ENCODE measurements around the gene ANKK1.

Gene ANKK1, protein sequence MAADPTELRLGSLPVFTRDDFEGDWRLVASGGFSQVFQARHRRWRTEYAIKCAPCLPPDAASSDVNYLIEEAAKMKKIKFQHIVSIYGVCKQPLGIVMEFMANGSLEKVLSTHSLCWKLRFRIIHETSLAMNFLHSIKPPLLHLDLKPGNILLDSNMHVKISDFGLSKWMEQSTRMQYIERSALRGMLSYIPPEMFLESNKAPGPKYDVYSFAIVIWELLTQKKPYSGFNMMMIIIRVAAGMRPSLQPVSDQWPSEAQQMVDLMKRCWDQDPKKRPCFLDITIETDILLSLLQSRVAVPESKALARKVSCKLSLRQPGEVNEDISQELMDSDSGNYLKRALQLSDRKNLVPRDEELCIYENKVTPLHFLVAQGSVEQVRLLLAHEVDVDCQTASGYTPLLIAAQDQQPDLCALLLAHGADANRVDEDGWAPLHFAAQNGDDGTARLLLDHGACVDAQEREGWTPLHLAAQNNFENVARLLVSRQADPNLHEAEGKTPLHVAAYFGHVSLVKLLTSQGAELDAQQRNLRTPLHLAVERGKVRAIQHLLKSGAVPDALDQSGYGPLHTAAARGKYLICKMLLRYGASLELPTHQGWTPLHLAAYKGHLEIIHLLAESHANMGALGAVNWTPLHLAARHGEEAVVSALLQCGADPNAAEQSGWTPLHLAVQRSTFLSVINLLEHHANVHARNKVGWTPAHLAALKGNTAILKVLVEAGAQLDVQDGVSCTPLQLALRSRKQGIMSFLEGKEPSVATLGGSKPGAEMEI

DNA sequence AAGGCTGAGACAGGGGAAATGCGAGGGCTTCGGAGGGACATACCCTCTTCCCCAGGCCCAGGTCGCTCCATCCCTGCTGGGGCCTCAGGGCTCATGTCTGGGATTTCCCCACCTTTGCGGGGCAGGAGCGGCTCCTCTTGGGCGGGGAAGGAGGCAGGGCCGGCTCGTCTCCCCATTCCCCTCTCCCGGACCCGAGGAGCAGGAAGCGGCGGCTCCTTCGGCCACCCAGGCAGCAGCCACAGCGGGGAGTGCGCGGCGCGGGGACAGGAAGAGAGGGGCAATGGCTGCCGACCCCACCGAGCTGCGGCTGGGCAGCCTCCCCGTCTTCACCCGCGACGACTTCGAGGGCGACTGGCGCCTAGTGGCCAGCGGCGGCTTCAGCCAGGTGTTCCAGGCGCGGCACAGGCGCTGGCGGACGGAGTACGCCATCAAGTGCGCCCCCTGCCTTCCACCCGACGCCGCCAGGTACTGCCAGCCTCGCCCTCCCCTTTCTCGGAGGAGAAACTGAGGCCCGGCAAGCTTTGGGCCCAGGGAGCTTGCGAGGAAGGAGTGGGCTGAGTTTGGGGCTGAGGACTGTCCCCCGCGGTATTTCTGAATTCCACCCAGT lies at the start of gene ANKK1:
TSS of gene ANKK1 (plus strand) at position 175 of the 607 bp plus-strand sequence. CDS start at position 281, 106 bp downstream.
- DNase-seq: no peak

DNA sequence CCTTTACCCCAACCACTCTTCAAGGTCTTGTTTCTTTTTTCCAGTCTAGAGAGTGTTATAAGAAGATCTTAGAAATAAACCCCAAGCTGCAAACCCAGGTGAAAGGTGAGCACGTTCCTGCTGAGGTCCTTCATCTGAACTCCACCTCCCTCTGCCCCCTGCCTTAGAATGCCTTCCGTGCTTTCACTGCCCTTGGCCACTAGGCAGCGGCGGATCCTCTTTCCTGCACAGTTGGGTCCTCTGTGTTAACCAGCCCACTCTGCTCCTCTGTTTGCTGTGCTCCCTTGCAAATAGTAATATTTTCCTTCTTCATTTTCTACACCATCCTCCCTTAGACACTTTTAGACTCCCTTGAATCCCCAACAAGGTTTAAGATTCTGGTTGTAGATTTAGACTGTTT lies 48.8 kb upstream of the ANKK1 start:
- no peak for DNase-seq

DNA sequence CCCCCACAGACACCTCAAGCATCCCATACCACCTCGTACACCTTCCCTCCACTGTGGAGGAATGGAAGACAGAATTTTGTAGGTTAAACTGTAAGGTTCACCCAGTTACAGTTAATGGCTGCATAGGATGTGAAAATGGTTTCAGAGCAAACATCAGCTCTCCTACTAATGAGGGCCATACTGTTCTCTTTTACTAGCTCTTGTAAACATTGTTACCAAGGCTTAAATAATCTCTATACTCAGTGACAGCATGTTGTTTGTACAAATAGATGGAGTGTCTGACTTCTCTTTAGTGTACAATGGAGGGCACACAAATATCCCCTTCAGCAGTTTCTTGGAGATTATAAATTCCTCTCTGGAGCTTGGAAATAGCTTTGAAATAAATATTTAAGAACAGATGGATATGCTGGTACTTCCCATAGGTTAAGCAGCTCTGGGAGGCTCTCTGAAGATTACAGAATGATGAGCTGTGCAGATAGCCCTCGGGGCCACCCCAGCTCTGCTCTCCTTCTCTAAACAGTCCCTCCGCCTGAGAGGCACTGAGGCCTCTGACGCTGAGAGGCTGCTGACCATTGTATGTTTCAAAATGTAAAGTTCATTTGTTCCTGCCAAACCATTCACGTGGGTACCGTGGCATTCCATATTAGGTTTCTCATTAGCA lies 47.5 kb upstream of the ANKK1 start:
- no peak for DNase-seq

DNA sequence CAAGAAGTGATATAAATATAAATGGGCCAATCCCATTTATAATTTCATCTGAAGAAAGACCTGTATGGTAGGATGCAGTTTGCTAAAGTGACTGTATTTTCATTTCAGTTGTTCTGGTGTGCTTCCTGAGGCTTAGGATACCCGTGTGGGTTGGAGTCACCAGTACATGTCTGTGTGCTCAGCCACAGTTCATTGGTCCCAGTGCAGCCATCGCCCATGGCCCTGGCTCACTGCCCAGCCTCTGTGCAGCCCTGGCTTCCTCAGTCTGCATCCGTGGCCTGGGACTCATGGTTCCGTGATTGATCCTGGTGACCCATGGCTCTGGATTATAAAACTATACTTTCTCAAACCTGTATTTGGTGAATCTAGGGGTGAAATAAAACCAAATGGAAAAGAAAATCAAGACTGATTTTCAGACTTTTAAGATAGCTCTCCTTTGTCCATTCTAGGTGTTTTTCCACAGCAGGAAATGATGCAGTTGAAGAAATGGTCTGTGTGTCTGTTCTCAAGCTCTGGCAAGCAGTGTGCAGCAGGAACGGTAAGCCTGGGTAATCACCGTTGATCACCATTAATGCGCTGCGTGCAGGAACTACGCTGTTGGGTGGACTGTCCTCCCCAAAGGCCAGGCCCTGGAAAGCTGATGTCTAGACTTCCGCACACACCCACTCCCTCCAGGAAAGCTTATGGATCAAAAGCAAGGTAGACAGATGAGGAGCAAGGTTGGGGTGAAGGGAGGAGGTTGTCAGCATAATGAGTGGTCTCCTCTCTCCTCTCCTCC lies 46.0 kb upstream of the ANKK1 start:
- DNase-seq: no peak

DNA sequence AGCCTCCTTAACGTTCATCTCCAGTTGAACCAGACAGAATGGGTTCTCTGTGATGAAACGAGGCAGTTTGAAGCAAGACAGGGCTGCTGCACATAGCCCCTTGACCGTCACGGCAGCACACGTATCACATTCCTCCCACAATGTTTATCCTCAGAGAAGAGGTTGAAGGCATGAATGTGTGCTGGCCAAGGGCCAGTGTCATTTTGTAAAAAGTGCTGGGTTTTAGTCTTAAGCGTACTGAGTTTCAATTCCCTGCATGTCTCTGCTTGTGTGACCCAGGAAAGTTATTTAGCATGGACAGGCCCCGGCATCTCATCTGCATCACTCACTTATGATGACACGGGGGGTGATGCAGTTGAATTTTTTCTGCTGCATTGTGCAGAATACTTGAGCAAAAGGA lies 41.6 kb upstream of the ANKK1 start:
- DNase-seq: no peak

DNA sequence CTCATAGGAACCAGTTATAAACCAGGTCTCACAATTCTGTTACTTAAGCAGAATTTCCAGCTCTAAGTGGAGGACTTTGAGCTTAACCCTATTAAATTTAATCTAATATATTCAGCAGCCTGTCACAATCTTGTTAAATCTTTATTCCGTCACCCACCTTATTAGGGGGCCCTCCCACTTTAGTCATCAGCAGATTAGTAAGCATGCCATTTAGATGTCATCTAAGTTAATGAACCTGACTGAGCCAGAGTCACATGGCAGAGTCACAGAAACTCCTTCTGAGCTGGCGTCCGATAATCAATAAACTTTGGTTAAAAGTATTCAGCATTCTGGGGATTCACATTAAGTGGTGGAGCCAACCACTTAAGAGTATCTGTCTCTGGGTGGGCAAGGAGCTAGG lies 38.1 kb upstream of the ANKK1 start:
- no peak for DNase-seq

DNA sequence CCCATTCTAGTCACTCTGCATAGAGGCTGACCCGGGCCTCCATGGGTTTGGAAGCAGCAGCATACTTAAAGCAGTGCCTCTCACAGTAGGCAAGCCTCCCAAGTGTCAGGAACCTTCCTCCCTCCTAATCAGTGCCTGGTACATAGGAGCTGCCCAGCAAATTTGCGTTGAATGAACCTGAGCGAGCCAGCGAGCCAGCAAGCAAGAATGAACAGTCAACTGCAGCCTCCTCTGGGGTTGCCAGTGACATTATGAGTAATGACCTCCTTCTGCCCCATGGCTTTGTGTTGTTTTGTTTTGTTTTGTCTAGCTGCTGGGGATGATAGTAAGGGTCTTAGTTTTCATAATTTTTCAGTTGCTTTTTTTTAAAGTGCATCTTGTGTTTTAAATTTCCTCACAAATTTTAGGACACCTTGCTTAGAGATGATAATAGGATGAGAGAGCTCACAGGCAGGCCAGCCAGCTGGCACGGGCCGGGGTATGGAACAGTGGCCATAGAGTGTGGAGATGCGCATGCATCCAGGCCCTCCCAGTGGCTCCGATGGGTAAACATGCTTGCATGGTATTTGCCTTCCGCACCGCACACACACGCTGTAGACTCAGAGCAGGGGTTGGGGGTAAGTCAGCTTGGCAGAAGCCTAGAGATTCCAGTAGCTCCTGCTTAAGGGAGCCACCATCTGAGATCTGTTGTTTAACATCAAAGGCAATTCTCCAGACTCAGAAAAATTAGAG lies 37.1 kb upstream of the ANKK1 start:
- DNase-seq: no peak

DNA sequence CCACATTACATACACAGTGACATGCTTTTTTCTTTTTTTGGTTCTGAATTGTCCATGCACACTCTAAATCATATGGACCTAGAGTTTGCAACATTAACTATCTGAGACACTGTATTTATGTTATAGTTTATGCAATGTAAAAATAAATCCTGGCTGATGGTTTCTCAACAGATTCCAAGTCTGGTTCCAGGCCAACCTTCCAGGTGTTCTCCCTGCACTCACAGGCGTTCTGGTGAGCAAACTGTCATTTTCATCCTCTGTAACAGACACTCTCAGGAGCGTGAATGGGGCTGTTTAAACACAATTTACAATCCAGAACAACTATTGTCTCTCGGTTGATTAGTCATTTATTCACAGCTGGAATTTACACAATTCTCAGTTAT lies 36.5 kb upstream of the ANKK1 start:
- no peak for DNase-seq

DNA sequence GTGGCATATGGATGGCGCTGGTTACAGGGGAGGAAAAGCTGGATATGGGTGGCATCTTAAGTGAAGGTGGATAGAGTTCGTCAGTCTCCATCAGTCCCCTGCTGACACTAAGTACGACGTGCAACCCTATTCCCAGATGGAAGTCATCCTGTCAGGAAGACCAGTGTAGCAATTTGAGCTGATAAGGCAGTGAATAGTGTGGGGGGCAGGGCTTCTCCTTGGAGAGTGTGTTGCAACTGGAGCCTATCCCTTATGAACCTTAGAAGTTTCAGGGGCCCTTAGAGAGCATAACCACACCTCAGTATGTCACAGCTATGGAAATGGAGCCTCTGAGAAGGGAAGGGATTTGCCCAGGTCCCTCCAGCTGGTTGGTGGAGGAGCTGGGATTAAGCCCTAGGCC lies 36.1 kb upstream of the ANKK1 start:
- DNase-seq: no peak

DNA sequence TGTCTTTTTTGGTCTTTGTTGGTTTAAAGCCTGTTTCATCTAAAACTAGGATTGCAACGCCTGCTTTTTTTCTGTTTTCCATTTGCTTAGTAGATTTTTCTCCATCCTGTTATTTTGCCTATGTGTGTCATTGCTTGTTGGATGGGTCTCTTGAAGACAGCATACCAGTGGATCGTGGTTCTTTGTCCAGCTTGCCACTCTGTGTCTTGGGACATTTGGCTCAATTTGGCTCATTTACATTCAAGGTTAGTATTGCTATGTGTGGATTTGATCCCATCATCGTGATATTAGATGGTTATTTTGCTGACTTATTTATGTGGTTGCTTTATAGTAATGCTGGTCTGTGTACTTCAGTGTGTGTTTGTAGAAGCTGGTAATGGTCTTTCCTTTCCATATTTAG lies 31.4 kb upstream of the ANKK1 start:
- DNase-seq: no peak

DNA sequence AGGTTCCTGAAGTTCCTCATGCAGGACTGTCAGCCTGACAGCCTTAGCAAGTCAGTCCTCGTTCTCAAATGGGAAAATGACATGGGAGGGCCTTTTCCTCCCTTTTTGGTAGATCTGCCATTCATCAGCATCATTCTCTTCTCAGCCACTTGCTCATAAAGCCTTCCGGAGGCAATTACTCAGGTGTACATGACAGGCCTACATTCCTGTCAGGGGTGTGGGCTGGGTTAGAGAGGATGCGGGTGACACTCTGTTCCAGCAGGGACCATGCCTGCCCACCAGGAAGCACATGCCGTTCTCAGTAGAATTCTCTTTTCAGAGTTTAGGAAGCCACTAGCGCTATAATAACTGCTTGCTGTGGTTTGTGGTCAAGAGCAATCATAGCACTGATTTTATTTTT lies 24.2 kb upstream of the ANKK1 start:
- no peak for DNase-seq

DNA sequence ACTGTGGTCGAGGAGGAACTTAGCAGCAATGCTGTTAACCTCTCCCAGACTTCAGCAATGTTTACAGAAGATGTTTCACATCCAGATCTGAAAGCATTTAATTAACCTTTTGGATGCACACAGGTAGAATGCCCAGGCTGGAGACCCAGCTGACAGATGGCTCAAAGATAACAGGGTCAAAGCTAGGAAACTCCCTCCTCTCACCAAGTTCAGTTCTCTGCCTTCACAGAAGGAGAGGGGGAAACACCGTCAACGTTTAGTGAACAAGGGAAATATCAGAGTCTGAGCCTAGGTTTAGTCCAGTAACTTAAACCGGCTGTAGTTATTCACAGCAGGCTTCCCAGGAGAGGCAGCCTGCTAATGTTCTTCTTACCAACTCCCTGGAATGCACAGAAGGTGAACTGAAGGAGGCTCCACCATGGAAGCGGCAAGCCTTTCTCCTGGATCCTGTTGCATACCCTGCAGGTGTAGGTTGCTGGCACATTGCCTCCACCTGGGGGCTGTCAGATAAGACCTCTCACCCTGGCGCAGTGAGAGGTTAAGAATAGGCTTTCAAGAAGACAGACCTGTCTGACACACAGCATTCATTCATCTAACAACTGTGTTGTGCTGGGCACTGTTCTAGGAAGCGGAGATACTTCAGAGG lies 23.5 kb upstream of the ANKK1 start:
- no peak for DNase-seq

DNA sequence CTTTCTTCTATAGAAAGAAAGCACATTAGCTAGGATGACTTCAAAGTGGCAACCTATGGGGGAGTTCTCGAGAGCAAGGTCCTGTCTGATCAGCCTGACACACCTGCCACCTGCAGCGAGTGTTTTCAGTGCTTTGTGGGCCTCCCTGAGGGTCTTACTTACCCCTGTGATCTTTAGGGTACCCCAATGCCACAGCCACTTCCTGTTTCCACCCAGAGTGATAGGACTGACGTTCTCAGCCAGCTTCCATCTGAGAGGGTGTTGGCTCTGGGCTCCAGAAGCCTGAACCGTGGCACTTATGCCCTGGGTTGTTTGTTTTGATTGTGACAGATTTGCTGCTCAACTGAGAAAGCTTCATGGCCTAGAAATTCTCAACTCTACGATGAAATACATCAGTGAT lies 21.7 kb upstream of the ANKK1 start:
- DNase-seq: no peak

DNA sequence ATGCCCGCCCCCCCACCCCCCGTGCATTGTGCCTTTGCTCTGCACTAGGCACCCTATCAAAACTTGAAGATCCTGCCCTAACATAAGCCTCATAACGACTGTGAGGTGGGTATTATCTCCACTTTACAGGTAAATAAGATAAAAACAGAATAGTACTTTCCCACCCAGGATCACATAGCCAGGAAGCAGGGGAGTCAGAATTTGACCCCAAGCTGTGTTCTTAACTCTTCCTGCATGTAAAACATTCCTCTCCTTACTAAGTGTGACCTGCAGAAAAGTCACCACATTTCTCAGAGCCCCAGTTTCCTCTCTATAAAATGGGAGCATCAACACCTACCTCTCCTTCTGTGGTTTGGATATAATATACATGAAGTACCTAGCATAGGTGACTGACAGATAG lies 18.2 kb upstream of the ANKK1 start:
- no peak for DNase-seq

DNA sequence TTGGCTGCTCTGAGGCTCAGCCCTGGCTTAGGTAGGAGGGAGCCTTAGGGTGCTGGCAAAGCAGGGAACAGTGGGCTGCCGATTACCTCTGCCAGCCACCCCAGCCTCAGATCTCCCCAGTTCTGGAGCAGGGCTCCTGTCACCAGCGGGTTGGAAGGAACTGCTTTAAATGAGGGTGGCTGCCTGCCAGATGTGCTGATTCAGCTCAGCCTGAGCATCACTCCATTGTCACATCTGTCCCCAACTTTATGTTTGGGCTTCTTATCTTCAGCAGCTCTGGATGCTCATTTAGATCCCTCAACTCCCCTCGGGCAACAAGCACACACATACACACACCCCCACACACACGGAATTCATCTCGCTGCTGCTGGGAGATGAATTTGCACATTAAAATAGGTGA lies 16.9 kb upstream of the ANKK1 start:
- no peak for DNase-seq

DNA sequence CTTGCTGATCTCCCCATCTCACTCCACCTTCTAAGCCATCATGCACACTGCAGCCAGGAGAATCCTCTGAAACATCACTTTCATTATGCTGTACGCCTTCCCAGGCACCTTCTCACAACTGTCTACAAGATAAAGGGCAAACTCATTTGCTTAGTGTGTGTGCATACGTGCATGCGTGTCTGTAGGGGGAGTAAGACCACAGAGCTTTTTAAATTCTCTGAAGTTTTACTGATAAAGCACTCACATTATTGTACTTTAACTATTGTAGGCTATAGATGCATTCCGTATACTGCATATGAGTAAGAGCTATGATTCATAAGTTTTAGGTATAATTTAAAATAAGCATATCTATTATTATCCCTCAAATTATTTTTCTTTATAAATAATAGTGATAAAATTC lies 15.3 kb upstream of the ANKK1 start:
- DNase-seq: no peak

DNA sequence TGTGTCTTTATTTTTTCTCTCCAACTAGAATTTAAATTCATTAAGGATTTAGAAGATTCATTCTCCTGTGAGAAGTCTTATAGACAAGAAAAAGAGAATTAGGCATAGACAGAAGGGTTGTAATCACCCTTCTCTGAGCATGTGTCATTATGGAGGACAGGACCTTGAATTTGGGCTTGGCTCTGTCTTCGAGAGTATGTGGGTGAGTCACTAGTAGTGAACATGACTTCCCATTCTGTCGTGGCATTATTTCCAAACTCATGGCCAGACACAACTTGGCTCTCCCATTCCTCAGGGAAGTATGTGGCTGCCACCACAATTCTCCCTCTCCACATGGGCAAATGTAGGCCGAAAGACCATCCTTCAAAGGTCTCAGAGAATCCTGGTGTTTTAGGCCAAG lies 14.3 kb upstream of the ANKK1 start:
- DNase-seq: no peak

DNA sequence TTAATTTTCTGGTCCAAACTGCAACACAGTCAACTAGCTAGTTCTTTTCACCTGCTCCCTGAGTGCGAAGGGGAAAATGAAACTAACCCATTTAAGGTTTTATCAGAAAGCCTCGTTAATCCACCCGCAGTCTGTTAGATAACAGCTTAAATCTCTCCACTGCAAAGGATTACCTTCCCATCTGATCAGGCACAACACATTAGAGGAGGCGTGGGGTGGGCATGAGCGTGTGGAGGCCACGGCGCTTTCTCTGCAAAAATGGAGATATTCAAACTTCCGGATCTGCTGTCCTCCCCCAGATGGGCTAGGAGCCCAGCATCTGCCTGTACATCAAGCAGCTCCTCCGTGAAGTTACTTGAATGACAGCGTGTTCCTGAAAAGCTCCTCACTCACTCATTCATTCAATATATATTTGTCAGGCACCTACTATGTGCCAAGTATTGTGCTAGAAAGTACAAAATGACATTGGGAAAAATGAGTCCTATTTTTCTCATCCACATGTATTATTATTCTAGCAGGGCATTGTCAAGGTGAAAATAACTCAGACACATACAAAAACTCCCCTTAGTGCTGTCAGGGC lies 13.5 kb upstream of the ANKK1 start:
- DNase-seq: no peak

DNA sequence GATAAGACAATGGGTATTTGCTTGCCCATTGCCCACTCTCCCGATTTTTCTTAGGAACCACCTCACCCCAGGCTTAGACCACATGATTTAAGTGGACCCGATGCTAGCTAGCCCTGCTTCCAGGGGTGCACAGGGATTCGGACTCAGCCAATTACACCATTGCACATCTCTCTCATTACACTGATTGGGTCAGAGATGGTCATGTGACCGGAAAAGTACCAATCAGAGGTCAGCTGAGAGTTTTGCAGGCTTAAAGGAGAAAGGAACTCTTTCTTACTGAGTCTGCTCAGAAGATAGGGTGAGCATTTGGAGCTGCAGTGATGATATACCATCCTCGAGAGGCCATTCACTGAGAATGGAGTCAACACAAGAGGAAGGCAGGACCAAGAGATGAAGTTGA lies 12.2 kb upstream of the ANKK1 start:
- DNase-seq: no peak

DNA sequence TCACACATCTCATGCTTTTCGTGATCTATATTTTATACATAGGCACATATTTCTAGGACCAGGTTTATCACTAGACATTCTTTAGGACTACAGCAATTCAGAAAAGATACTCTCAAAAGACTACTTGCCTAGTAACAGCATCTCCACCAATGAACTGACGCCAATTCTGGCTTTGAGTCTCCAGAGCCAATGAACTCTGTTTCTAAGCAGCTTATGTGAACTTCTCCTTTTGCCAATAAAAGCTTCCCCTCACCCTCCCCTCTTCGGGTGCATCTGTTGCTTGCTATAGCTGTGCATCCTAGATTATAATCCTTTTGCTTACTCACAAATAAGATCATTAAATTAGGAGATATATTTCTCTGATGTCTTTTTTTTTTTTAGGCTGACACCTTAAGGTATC lies 11.4 kb upstream of the ANKK1 start:
- no peak for DNase-seq
